ENCODE measurements around the gene RTN1.
A peak's percentile ranks its signal among the peaks of the same experiment; 100 is the strongest.

RTN1 gene

GRCh38 chr14:59836116-59836515 is 34.5 kb downstream of the RTN1 start:
- H3K9me3 Mint-ChIP-seq, result no peaks in the 10 kb centered on the region
- no peaks in the 10 kb centered on the region for H3K36me3 Mint-ChIP-seq
- no peaks in the 10 kb centered on the region for H3K4me1 Mint-ChIP-seq
- DNase-seq, result no peak
- peaks cover 0 to 14% of the 10 kb centered on the region in 2 donors for H3K27me3 Mint-ChIP-seq
- ATAC-seq (replicated peaks), result no peak
- no peak overlapping the region for H3K27ac Mint-ChIP-seq
- no peak overlapping the region for H3K4me3 Mint-ChIP-seq

GRCh38 chr14:59832653-59833294 is 37.8 kb downstream of the RTN1 start:
- H3K9me3 Mint-ChIP-seq, result no peaks in the 10 kb centered on the region
- H3K36me3 Mint-ChIP-seq, result no peaks in the 10 kb centered on the region
- ATAC-seq (replicated peaks), result no peak
- peaks cover 0 to 10% of the 10 kb centered on the region in 2 donors for H3K27me3 Mint-ChIP-seq
- H3K4me3 Mint-ChIP-seq, result no peak overlapping the region
- DNase-seq, result no peak
- no peak overlapping the region for H3K27ac Mint-ChIP-seq
- no peaks in the 10 kb centered on the region for H3K4me1 Mint-ChIP-seq

GRCh38 chr14:59831121-59831730 is 39.4 kb downstream of the RTN1 start:
- Mint-ChIP-seq H3K9me3 (no peaks in the 10 kb centered on the region), H3K4me1 (no peaks in the 10 kb centered on the region), H3K4me3 (no peak overlapping the region), H3K36me3 (no peaks in the 10 kb centered on the region), H3K27ac (no peak overlapping the region), H3K27me3 (peaks cover 4 to 10% of the 10 kb centered on the region in 2 donors)
- DNase-seq (no peak), ATAC-seq (replicated peaks) (no peak)

- Mint-ChIP-seq H3K4me1 (no peaks in the 10 kb centered on the region), H3K27me3 (peaks cover 4 to 6% of the 10 kb centered on the region in 2 donors), H3K27ac (no peak overlapping the region), H3K4me3 (no peak overlapping the region), H3K9me3 (no peaks in the 10 kb centered on the region), H3K36me3 (no peaks in the 10 kb centered on the region)
- no peak for DNase-seq
- no peak for ATAC-seq (replicated peaks)
These were observed 40.2 kb downstream of the RTN1 start for GRCh38 chr14:59830338-59830734.

GRCh38 chr14:59829469-59830337 is 40.9 kb downstream of the RTN1 start:
- Mint-ChIP-seq H3K9me3 (no peaks in the 10 kb centered on the region), H3K4me1 (no peaks in the 10 kb centered on the region)
- ATAC-seq (replicated peaks), result no peak

GRCh38 chr14:59828276-59828675 is 42.3 kb downstream of the RTN1 start:
- H3K36me3 Mint-ChIP-seq, result no peaks in the 10 kb centered on the region
- no peaks in the 10 kb centered on the region for H3K9me3 Mint-ChIP-seq
- no peak overlapping the region for H3K27ac Mint-ChIP-seq
- peaks cover 4 to 10% of the 10 kb centered on the region in 2 donors for H3K27me3 Mint-ChIP-seq
- H3K4me1 Mint-ChIP-seq, result no peaks in the 10 kb centered on the region
- no peak overlapping the region for H3K4me3 Mint-ChIP-seq
- no peak for DNase-seq
- no peak for ATAC-seq (replicated peaks)

More at GRCh38 chr14:59829469-59830337, 40.9 kb downstream of the RTN1 start:
- no peak for DNase-seq
- Mint-ChIP-seq H3K27me3 (peaks cover 4 to 6% of the 10 kb centered on the region in 2 donors), H3K36me3 (no peaks in the 10 kb centered on the region), H3K4me3 (no peak overlapping the region), H3K27ac (no peak overlapping the region)

GRCh38 chr14:59827401-59827800 is 43.2 kb downstream of the RTN1 start:
- DNase-seq (no peak), ATAC-seq (replicated peaks) (no peak)
- Mint-ChIP-seq H3K4me3 (no peak overlapping the region), H3K36me3 (no peaks in the 10 kb centered on the region), H3K27me3 (peaks cover 9 to 10% of the 10 kb centered on the region in 2 donors), H3K27ac (no peak overlapping the region), H3K4me1 (no peaks in the 10 kb centered on the region), H3K9me3 (no peaks in the 10 kb centered on the region)

GRCh38 chr14:59826150-59826549 is 44.4 kb downstream of the RTN1 start:
- Mint-ChIP-seq H3K4me3 (no peak overlapping the region), H3K4me1 (no peaks in the 10 kb centered on the region), H3K27me3 (peaks cover 6 to 14% of the 10 kb centered on the region in 2 donors), H3K36me3 (no peaks in the 10 kb centered on the region), H3K9me3 (no peaks in the 10 kb centered on the region), H3K27ac (no peak overlapping the region)
- DNase-seq (no peak), ATAC-seq (replicated peaks) (no peak)

- Mint-ChIP-seq H3K36me3 (no peaks in the 10 kb centered on the region), H3K9me3 (peaks cover 0 to under 1% of the 10 kb centered on the region in 2 donors)
- DNase-seq, result no peak
These were observed 47.4 kb downstream of the RTN1 start for GRCh38 chr14:59823179-59823578.

GRCh38 chr14:59819446-59820088 is 51.0 kb downstream of the RTN1 start:
- H3K9me3 Mint-ChIP-seq, result peaks cover 0 to 1% of the 10 kb centered on the region in 2 donors
- H3K27me3 Mint-ChIP-seq, result peaks cover 6 to 10% of the 10 kb centered on the region in 2 donors
- ATAC-seq (replicated peaks) (no peak), DNase-seq (no peak)
- no peaks in the 10 kb centered on the region for H3K36me3 Mint-ChIP-seq
- no peak overlapping the region for H3K27ac Mint-ChIP-seq
- H3K4me1 Mint-ChIP-seq, result no peaks in the 10 kb centered on the region
- no peak overlapping the region for H3K4me3 Mint-ChIP-seq

More at GRCh38 chr14:59823179-59823578, 47.4 kb downstream of the RTN1 start:
- Mint-ChIP-seq H3K4me1 (no peaks in the 10 kb centered on the region), H3K4me3 (no peak overlapping the region), H3K27ac (no peak overlapping the region), H3K27me3 (peaks cover 6 to 14% of the 10 kb centered on the region in 2 donors)
- ATAC-seq (replicated peaks), result peak in 1 of 2 donors; percentile 39

GRCh38 chr14:59816941-59817340 is 53.6 kb downstream of the RTN1 start:
- Mint-ChIP-seq H3K4me3 (no peak overlapping the region), H3K27ac (no peak overlapping the region), H3K4me1 (no peaks in the 10 kb centered on the region), H3K27me3 (no peaks in the 10 kb centered on the region), H3K9me3 (peaks cover 0 to 1% of the 10 kb centered on the region in 2 donors), H3K36me3 (no peaks in the 10 kb centered on the region)
- DNase-seq (no peak), ATAC-seq (replicated peaks) (no peak)

GRCh38 chr14:59814988-59815387 is 55.6 kb downstream of the RTN1 start:
- Mint-ChIP-seq H3K9me3 (peaks cover 0 to 1% of the 10 kb centered on the region in 2 donors), H3K36me3 (no peaks in the 10 kb centered on the region), H3K27ac (no peak overlapping the region), H3K27me3 (peaks cover 0 to 3% of the 10 kb centered on the region in 2 donors), H3K4me3 (no peak overlapping the region), H3K4me1 (no peaks in the 10 kb centered on the region)
- DNase-seq (no peak), ATAC-seq (replicated peaks) (no peak)

- ATAC-seq (replicated peaks) (no peak), DNase-seq (no peak)
- peaks cover 2 to 12% of the 10 kb centered on the region in 2 donors for H3K27me3 Mint-ChIP-seq
- H3K4me3 Mint-ChIP-seq, result no peak overlapping the region
- peaks cover 2 to 7% of the 10 kb centered on the region in 2 donors for H3K9me3 Mint-ChIP-seq
- no peak overlapping the region for H3K27ac Mint-ChIP-seq
- no peaks in the 10 kb centered on the region for H3K36me3 Mint-ChIP-seq
- H3K4me1 Mint-ChIP-seq, result no peaks in the 10 kb centered on the region
These were observed 58.8 kb downstream of the RTN1 start for GRCh38 chr14:59811815-59812214.

GRCh38 chr14:59811073-59811472 is 59.5 kb downstream of the RTN1 start:
- no peak for DNase-seq
- Mint-ChIP-seq H3K9me3 (peaks cover 2 to 7% of the 10 kb centered on the region in 2 donors), H3K27me3 (peaks cover 6 to 16% of the 10 kb centered on the region in 2 donors), H3K36me3 (no peaks in the 10 kb centered on the region), H3K4me1 (no peaks in the 10 kb centered on the region), H3K4me3 (no peak overlapping the region), H3K27ac (no peak overlapping the region)
- ATAC-seq (replicated peaks), result no peak
